Activated T-helper 1 cell treated with Interleukin-2 at 50 U/mL for 16 hours (primary cell): ENCODE measurements around the gene MTG1.

Source experiments
- DNase-seq: peaks from one replicate; pipeline ENCODE4 v3.0.0-alpha.2; 2020; ENCODE audit warnings: low read depth

The MTG1 gene

GRCh38 chr10:133452453-133452852, 58.5 kb downstream of the MTG1 start:
- no peak for DNase-seq

DNA sequence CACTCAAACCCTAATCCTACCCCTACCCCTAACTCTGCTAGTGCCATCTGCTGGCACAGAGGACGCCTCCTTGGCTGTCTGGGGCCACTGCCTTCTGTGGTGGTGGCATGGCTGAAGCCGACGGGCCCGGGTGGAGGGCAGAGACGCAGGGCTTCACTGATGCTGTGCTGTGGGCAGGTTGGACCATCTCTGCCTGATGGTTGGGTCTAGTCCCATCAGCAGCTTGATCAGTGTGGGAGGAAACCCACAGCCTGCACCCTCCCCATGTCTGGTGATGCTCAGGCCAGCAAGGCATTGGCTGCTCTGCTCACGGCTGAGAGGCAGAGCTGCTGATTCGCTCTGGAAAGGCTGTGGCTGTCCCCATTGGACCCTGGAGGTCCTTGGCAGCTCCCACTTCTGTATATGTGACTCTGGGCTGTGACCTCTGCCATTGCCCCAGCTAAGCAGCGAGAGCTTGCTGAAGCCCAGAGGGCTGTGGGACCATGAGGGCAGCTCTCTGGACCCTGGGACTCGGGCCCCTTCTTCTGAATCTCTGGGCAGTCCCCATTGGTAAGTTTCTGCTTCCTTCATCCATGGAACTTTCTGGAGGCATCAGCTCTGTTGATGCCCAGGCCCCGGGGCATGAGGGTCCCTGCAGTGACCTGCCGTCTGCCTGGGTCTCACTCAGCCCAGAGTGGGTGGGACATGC, 59.7 kb downstream of the MTG1 start, which contains the start of gene SCART1:
Gene SCART1 (plus strand): TSS at position 430 of the 688 bp plus-strand sequence. CDS start 53 bp downstream, at position 483.
- no peak for DNase-seq

DNA sequence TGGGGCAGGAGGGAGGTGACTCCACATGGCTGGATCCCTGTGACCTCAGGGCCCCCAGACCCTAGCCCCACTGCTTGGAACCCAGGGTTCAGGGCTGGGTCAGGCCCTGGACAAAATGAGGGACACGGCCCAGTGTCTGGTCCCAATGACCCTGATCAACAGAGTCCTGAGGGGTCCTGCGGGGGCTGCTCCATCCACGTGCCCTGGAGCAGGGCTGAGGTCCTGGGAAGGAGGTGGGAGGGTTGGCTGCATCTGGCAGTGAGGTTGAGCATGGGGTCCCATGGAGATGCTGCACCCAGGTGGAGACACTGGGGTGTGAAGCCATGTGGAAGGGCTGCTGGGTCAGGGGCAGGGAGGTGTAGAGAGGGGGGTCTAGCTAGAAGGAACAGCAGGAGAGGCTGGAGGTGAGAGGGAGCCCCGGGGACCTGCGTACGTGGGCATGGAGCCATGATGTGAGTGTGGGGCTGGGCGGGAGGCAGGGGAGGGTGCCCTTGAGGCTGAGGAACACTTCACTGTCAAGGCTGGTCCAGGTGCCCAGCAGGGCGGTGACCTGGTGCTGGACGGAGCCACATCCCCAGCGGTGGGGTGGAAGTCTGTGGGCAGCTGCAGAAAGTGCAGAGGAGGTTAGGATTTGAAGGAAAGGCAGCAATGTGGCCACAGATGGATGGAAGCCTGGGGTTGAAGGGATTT, 60.4 kb downstream of the MTG1 start:
- DNase-seq: no peak

GRCh38 chr10:133455196-133455595, 61.2 kb downstream of the MTG1 start:
- no peak for DNase-seq

DNA sequence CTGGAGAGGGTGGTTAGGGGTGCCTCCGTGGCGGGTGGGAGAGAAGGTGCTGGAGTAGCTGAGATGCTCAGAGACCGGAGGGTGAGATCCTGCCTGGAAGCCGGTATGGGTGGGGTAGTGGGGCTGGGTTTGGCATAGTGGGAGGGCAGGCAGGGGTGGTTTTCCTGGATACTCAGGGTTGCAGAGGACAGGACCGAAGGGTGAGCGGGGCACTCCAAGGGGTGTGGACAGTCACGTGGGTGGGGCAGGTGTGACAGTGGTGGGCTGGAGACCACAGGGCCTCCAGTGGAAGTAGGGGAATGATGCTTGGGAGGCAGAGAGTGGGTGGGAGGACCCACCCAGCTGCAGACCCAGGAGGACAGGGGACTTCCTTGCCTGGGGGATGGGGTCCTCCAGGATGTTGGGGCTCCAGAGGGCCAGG, 61.7 kb downstream of the MTG1 start:
- no peak for DNase-seq

DNA sequence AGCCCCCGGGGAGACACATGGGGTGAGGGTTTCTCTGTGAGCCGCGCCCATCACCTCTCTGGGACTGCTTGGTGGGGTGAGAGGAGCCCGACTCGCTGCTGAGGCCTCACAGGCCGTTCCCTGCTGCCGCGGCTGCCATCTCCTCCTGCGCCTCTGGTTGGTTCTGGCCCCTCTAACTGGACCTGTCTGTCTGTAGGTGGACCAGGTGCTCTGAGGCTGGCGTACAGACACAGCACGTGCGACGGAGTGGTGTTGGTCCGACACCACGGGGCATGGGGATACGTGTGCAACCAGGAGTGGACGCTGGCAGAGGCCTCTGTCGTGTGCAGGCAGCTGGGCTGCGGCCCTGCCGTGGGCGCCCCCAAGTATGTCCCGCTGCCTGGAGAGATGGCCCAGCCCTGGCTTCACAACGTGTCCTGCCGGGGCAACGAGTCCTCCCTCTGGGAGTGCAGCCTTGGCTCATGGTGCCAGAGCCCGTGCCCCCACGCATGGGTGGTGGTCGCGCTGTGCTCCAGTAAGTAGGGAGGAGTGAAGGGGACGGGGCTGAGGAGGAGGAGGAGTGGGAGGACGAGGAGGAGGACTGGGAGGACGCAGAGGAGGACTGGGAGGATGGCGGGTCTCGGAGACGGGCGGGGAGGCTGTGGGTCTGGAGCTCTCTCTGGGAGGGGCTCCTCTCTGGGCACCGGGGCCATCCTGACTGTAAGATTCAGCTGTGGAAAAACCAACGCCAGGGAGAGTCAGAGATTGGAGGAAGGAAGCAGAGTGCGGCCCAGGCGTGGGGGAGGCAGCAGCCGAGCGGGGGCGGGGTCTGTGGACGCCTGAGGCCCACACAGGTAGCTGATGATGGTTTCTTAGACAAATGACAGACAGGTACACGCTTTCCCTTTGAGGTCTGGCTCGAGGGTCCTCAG, 62.3 kb downstream of the MTG1 start:
- DNase-seq: no peak

DNA sequence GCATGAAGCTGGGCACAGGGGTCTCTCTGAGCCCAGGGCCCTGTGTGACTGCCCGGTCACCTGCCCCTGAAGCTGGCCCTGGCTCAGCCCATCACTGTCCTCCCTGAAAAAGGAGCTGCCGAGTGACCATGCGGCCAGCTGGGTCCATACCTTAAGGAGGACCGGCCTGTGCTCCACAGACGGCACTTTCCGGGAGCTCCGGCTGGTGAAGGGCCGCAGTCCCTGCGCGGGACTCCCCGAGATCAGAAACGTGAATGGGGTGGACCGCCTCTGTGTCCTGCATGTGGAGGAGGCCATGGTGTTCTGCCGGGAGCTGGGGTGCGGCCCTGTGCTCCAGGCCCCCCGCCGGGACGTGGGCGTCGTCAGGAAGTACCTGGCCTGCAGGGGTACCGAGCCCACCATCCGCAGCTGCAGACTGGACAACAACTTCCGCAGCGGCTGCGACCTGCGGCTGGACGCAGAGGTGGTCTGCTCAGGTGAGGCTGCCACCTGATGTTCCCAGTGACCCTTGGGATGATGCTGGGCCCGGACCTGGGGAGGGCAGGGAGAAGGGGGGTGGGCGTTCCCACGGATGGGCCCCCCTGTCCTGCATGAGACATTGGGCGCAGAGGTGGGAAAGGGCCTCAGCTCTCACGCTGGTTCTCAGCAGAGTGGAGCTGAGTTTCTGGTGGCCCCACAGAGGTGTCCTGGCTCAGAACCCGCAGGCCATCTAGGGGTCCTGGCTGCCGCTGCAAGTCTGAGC, 63.3 kb downstream of the MTG1 start:
- DNase-seq: no peak

DNA sequence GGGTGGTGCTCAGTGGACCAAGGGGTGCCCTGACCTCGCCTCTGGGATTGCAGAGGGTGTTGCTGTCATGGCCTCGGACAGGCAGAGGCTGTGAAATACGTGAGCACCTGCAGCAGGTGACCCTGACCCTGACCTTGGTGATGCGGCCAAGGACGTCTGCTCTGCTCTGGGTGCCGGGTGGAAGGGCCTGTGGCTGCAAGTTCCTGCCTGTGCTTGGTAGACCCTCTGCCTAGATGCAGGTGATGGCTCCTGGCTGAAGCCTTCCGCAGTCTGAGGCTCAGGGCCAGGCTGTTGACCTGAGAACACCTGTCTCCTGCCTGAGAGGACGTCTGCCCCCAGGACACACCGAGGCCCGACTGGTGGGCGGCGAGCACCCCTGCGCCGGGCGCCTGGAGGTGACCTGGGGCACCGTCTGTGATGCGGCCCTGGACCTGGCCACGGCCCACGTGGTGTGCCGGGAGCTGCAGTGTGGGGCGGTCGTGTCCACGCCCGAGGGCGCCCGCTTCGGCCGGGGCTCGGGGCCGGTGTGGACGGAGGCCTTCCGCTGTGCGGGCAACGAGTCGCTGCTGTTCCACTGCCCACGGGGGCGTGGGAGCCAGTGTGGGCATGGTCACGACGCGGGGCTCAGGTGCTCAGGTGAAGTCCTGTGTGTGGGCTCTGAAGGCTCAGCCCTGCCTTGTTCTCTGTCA, 64.2 kb downstream of the MTG1 start:
- no peak for DNase-seq

- no peak for DNase-seq
These were observed 64.9 kb downstream of the MTG1 start for GRCh38 chr10:133458710-133459453.

GRCh38 chr10:133459454-133460207, 65.7 kb downstream of the MTG1 start:
- DNase-seq: no peak

DNA sequence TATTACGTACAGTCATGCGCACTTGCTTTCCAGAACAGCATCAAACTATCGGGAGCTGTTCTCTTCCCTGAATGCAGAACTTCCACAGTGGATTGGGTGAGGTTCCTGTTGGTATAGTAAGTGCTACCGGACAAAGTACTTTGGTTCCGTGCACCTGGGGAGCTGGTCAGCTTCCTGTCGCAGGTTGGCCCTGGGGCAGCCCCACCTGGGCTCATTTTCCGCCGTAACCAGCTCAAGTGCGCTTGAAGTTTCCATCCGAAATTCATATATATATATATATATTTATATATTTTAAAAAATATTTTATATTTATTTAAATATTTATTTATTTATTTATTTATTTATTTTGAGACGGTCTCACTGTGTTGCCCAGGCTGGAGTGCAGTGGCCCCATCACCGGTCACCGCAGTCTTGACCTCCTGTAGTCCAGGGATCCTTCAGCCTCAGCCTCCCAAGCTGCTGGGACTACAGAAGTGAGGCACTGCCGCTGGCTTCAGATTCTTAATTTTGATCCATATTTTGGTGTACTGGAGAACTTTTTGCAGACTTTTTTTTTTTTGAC, 66.3 kb downstream of the MTG1 start:
- DNase-seq: no peak

DNA sequence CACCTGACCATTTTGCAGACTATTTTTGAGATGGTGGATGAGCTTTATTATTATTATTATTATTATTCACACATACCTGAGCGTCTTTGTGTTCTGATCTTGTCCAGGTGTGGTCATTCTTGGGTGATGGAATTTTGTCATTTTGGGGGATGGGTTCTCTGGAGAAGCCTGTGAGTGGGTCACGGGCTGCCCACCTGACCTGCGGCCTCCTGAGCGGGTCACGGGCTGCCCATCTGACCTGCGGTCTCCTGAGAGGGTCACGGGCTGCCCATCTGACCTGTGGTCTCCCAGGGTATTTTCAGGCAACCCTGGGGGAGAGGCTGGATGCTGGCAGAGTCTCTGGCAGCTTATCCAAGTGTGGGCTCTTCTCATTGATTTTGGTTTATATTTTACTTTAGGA, 67.1 kb downstream of the MTG1 start:
- no peak for DNase-seq

GRCh38 chr10:133461841-133462240, 67.9 kb downstream of the MTG1 start:
- no peak for DNase-seq

- no peak for DNase-seq
These were observed 68.8 kb downstream of the MTG1 start for GRCh38 chr10:133462512-133463305.

DNA sequence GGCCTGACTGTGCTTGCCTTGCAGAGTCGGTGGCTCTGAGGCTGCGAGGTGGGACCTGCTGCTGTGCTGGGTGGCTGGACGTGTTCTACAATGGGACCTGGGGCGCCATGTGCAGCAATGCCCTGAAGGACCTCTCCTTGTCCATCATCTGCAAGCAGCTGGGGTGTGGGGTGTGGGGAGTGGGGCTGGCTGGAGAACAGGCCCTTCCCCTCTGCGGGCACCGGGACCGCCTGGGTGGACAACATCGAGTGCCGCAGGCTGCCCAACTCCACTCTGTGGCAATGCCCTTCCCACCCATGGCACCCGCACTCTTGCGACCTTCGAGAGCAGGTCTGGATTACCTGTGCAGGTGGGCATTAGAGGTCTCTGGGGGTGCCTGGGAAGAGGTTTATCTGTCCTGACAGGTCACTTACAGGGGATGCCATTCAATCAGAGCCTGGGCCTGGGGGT, 70.7 kb downstream of the MTG1 start:
- no peak for DNase-seq

DNA sequence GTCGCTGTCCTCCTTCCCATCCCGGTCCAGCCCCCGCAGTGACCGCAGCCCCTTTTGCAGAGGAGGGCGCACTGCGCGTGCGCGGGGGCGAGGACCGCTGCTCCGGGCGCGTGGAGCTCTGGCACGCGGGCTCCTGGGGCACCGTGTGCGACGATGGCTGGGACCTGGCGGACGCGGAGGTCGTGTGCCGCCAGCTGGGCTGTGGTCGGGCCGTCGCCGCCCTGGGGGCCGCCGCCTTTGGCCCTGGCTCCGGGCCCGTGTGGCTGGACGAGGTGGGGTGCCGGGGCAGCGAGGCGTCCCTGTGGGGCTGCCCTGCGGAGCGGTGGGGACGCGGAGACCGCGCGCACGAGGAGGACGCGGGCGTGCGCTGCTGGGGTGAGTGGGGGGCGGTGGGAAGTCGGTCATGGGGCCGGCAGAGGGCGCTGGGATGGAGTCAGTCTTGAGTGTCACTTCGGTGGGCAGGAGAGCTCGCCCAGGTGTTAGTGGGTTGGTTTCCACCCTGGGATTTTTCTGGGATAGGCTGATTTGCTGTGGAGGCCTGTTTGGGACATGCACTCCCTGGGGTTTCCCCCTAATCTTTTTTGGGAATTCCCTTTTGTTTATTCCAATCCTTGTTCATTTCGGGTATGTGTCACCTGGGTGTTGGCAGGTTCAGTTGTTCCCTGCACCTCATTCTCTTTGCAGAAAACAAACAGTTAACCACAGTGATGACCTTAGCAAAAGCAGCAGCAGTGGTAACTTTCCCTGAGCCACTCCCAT, 71.4 kb downstream of the MTG1 start:
- DNase-seq: no peak

GRCh38 chr10:133465950-133466474, 72.1 kb downstream of the MTG1 start:
- no peak for DNase-seq
